Measurements from ENCODE around the gene GM2A. TPM values are rescaled to one million over a fixed set of nuclear protein-coding genes. Genes with fewer than 3 reads are reported as not detected.

GM2A gene
- total RNA-seq, 1 donor from 2014 or later: 27.1 TPM

GRCh38 chr5:151310932-151311331 is 57.9 kb downstream of the GM2A start:
- no peak for DNase-seq (ENCODE audit: low spot score, unreplicated experiment)
- Mint-ChIP-seq H3K27ac (no peak overlapping the region), H3K27me3 (no peaks in the 10 kb centered on the region), H3K9me3 (ENCODE audit: low read depth) (peaks cover 15% of the 10 kb centered on the region), H3K36me3 (ENCODE audit: insufficient read depth) (peaks cover 2% of the 10 kb centered on the region), H3K4me3 (ENCODE audit: low read depth) (no peak overlapping the region), H3K4me1 (ENCODE audit: low read depth) (no peaks in the 10 kb centered on the region)
- no peak for TF ChIP-seq CTCF (IDR thresholded peaks at IDR 0.05; ENCODE audit: unreplicated experiment)

GRCh38 chr5:151312756-151313324 is 59.9 kb downstream of the GM2A start:
- no peak for DNase-seq (ENCODE audit: low spot score, unreplicated experiment)
- H3K27ac Mint-ChIP-seq: no peak overlapping the region
- H3K27me3 Mint-ChIP-seq: no peaks in the 10 kb centered on the region
- no peaks in the 10 kb centered on the region for H3K4me1 Mint-ChIP-seq (ENCODE audit: low read depth)
- peaks cover 15% of the 10 kb centered on the region for H3K9me3 Mint-ChIP-seq (ENCODE audit: low read depth)
- no peak overlapping the region for H3K4me3 Mint-ChIP-seq (ENCODE audit: low read depth)
- peaks cover 2% of the 10 kb centered on the region for H3K36me3 Mint-ChIP-seq (ENCODE audit: insufficient read depth)
- no peak for TF ChIP-seq CTCF (IDR thresholded peaks at IDR 0.05; ENCODE audit: unreplicated experiment)

GRCh38 chr5:151313357-151313756 is 60.4 kb downstream of the GM2A start:
- H3K27ac Mint-ChIP-seq: no peak overlapping the region
- peaks cover 2% of the 10 kb centered on the region for H3K36me3 Mint-ChIP-seq (ENCODE audit: insufficient read depth)
- H3K9me3 Mint-ChIP-seq (ENCODE audit: low read depth): peaks cover 15% of the 10 kb centered on the region
- H3K4me1 Mint-ChIP-seq (ENCODE audit: low read depth): no peaks in the 10 kb centered on the region
- TF ChIP-seq CTCF (IDR thresholded peaks at IDR 0.05; ENCODE audit: unreplicated experiment): no peak
- H3K4me3 Mint-ChIP-seq (ENCODE audit: low read depth): no peak overlapping the region
- H3K27me3 Mint-ChIP-seq: no peaks in the 10 kb centered on the region
- no peak for DNase-seq (ENCODE audit: low spot score, unreplicated experiment)

- H3K27me3 Mint-ChIP-seq: no peaks in the 10 kb centered on the region
- H3K4me1 Mint-ChIP-seq (ENCODE audit: low read depth): no peaks in the 10 kb centered on the region
- no peak overlapping the region for H3K4me3 Mint-ChIP-seq (ENCODE audit: low read depth)
- DNase-seq (ENCODE audit: low spot score, unreplicated experiment): peak; percentile 64
- peak; percentile 90 for TF ChIP-seq CTCF (IDR thresholded peaks at IDR 0.05; ENCODE audit: unreplicated experiment)
- H3K27ac Mint-ChIP-seq: no peak overlapping the region
- no peaks in the 10 kb centered on the region for H3K36me3 Mint-ChIP-seq (ENCODE audit: insufficient read depth)
- H3K9me3 Mint-ChIP-seq (ENCODE audit: low read depth): peaks cover 4% of the 10 kb centered on the region
These were observed 63.1 kb downstream of the GM2A start for GRCh38 chr5:151315998-151316597.

GRCh38 chr5:151317871-151318270 is 64.9 kb downstream of the GM2A start:
- DNase-seq (ENCODE audit: low spot score, unreplicated experiment): no peak
- Mint-ChIP-seq H3K27me3 (no peaks in the 10 kb centered on the region), H3K36me3 (ENCODE audit: insufficient read depth) (no peaks in the 10 kb centered on the region), H3K9me3 (ENCODE audit: low read depth) (no peaks in the 10 kb centered on the region), H3K4me3 (ENCODE audit: low read depth) (no peak overlapping the region), H3K27ac (no peak overlapping the region), H3K4me1 (ENCODE audit: low read depth) (no peaks in the 10 kb centered on the region)
- TF ChIP-seq CTCF (IDR thresholded peaks at IDR 0.05; ENCODE audit: unreplicated experiment): no peak
